ENCODE results near the gene ZNF526. TPM values are rescaled to one million over a fixed set of nuclear protein-coding genes. Genes with fewer than 3 reads are reported as not detected.

ZNF526 gene
- total and polyA plus RNA-seq, 12 donors, result 2.0 to 12.5 (median 6.2) TPM

DNA sequence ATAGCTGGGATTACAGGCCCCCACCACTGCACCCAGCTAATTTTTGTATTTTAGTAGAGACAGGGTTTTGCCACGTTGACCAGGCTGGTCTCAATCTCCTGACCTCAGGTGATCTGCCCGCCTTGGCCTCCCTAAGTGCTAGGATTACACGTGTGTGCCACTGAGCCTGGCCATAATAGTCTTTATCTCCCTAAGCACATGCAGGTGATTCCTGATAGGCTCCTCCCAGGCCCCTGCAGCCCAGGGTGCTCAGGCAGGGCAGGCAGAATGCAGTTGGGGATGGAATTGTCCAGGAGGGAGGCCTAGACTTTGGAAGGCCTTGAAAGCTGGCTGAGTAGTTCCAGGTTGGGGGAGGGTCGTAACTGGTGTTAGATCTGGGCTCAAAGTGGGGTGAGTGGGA, 8.5 kb downstream of the ZNF526 start:
- 69 to 83% (median 75%) methylated on average over 4 of the region's 4 CpGs for WGBS, 4 donors
- Histone ChIP-seq H3K9me3 (replicated peaks in 1 of 3) (no peaks in the 10 kb centered on the region), H3K27ac (no peak overlapping the region), H3K36me3 (replicated peaks in 1 of 2) (peaks cover 0 to 85% of the 10 kb centered on the region in 2 donors), H3K4me1 (replicated peaks in 1 of 2) (peaks cover 3 to 9% of the 10 kb centered on the region in 2 donors), H3K27me3 (no peaks in the 10 kb centered on the region), H3K4me3 (no peak overlapping the region)
- TF ChIP-seq POLR2A (IDR thresholded peaks at IDR 0.05), result no peak
- TF ChIP-seq, protein P1, sequence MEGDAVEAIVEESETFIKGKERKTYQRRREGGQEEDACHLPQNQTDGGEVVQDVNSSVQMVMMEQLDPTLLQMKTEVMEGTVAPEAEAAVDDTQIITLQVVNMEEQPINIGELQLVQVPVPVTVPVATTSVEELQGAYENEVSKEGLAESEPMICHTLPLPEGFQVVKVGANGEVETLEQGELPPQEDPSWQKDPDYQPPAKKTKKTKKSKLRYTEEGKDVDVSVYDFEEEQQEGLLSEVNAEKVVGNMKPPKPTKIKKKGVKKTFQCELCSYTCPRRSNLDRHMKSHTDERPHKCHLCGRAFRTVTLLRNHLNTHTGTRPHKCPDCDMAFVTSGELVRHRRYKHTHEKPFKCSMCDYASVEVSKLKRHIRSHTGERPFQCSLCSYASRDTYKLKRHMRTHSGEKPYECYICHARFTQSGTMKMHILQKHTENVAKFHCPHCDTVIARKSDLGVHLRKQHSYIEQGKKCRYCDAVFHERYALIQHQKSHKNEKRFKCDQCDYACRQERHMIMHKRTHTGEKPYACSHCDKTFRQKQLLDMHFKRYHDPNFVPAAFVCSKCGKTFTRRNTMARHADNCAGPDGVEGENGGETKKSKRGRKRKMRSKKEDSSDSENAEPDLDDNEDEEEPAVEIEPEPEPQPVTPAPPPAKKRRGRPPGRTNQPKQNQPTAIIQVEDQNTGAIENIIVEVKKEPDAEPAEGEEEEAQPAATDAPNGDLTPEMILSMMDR (IDR thresholded peaks at IDR 0.05), result no peak
- DNase-seq, result no peak
- intact Hi-C loops (cut with DNase I), result no loop called here

DNA sequence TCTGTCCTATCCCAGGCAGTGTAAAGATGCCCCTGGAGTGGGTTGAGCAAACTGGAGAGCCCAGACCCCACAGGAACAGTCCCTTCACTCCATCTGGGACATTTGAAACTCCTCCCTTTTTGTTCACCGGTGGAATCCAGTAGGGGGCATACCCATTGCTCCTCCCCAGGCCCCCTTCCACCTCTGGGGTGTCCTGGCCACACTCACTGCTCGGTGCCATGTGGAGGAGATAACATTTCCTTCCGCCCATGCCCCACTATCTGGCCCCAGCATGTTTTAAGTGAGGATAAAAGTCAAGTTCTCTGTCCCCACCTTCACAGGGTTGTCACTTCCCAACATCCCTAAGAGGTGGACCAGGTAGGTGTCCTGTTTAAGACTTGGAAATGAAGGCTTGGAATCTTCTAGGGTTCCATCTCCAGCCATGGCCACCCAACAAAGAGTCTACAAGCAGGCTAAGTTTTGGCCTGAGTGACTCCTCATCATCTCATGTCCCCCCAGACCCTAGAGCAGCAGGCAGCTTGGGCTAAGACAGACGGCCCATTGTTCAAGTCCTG, 9.3 kb downstream of the ZNF526 start:
- Histone ChIP-seq H3K27ac (peak overlapping the region in 1 of 5 donors; percentile 48), H3K9me3 (replicated peaks in 1 of 3) (no peaks in the 10 kb centered on the region), H3K4me3 (no peak overlapping the region), H3K27me3 (no peaks in the 10 kb centered on the region), H3K4me1 (replicated peaks in 1 of 2) (peaks cover 6 to 11% of the 10 kb centered on the region in 2 donors), H3K36me3 (replicated peaks in 1 of 2) (peaks cover 0 to 90% of the 10 kb centered on the region in 2 donors)
- TF ChIP-seq, protein P1 (IDR thresholded peaks at IDR 0.05), result no peak
- TF ChIP-seq POLR2A (IDR thresholded peaks at IDR 0.05), result no peak
- intact Hi-C loops (cut with DNase I), result no loop called here
- WGBS, 4 donors, result 68 to 91% (median 83%) methylated on average over 4 of the region's 4 CpGs
- DNase-seq, result no peak

DNA sequence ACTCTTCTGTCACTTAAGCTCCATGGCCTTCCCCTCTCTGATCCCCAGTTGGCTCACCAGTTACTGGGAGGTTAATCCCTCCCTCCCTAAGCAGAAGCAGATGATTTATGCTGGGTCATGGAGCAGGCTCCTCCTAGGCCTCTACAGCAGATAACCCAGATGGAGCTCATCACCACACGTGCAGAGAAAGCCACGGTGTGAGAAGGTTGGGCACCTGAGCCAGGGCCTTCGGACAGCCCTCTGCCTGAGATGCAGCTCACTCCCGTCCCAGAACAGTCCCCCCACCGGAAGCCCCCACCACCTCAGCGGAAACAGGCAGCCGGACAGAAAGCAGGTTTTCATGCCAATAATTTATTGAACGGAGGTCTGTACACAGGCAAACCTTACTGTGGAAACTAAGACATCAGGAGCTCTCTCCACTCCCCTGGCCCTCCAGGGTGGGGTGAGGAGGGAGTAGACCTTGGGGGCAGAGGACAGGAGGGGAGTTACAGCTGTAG, 9.8 kb downstream of the ZNF526 start:
- no peak overlapping the region for H3K4me3 ChIP-seq
- H3K4me1 ChIP-seq (replicated peaks in 1 of 2), result peaks cover 6 to 11% of the 10 kb centered on the region in 2 donors
- H3K27me3 ChIP-seq, result no peaks in the 10 kb centered on the region
- DNase-seq, result no peak
- TF ChIP-seq, protein P1 (IDR thresholded peaks at IDR 0.05), result no peak
- TF ChIP-seq POLR2A (IDR thresholded peaks at IDR 0.05), result no peak
- H3K27ac ChIP-seq, result peak overlapping the region in 2 of 5 donors; percentile 15 to 48
- 39 to 58% (median 43%) methylated on average over 8 of the region's 8 CpGs for WGBS, 4 donors
- peaks cover 0 to 90% of the 10 kb centered on the region in 2 donors for H3K36me3 ChIP-seq (replicated peaks in 1 of 2)
- H3K9me3 ChIP-seq (replicated peaks in 1 of 3), result no peaks in the 10 kb centered on the region
- intact Hi-C loops (cut with DNase I), result loop anchor here in 1 of 2 donors (10.0 kb wide), 1 partner anchor 95 kb away; the partner anchor contains the start of gene POU2F2

DNA sequence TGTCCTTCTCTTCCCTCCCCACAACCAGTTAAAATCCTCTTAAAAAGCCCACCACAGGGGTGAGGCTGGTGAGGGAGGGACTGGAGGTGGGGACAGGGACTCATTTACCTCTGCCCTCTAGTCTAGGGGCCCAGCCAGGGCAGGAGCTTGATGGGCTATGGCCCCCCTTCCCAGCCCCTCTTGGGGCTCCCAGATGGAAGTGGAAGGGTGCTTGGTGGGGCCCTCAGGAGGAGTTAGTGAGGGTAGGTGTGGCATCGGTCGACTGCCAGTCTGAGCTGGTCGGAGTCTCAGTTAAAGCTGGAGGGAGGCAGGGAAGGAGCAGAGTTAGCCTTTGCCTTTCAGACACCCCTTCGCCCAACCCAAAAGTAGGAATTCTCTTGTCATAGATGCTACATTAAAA, 10.5 kb downstream of the ZNF526 start:
- H3K9me3 ChIP-seq (replicated peaks in 1 of 3), result no peaks in the 10 kb centered on the region
- TF ChIP-seq POLR2A (IDR thresholded peaks at IDR 0.05), result no peak
- TF ChIP-seq, protein P1 (IDR thresholded peaks at IDR 0.05), result no peak
- no peaks in the 10 kb centered on the region for H3K27me3 ChIP-seq
- no peak overlapping the region for H3K4me3 ChIP-seq
- 81 to 91% (median 87%) methylated on average over 4 of the region's 4 CpGs for WGBS, 4 donors
- peaks cover 6 to 11% of the 10 kb centered on the region in 2 donors for H3K4me1 ChIP-seq (replicated peaks in 1 of 2)
- no peak for DNase-seq
- no peak overlapping the region for H3K27ac ChIP-seq
- intact Hi-C loops (cut with DNase I), result loop anchor here in 1 of 2 donors (10.0 kb wide), 1 partner anchor 96 kb away; the partner anchor contains the start of gene POU2F2
- H3K36me3 ChIP-seq (replicated peaks in 1 of 2), result peaks cover 0 to 90% of the 10 kb centered on the region in 2 donors

Data from adrenal gland (tissue), 12 donors.